Osteoblast (primary cell): ENCODE measurements around the gene NBR1. TPM values are rescaled to one million over a fixed set of nuclear protein-coding genes. Genes with fewer than 3 reads are reported as not detected.
"Not testable (repeated sequence)": the region's sequence is repeated elsewhere in the genome, so short reads cannot be mapped to it uniquely, and the experiment has no call there.

Experiments
- DNase-seq: peaks from one replicate; pipeline ENCODE4 v3.0.0; 2011; ENCODE audit warnings: low spot score, mixed read lengths; ENCODE audit not compliant: insufficient read length; ENCODE audit errors: missing footprints
- H2AFZ ChIP-seq: 2 replicates; pipeline ENCODE4 v1.6.0; 2011; ENCODE audit warnings: mild to moderate bottlenecking, low read length
- H3K27ac ChIP-seq: 2 replicates; pipeline ENCODE4 v1.5.1; 2011; ENCODE audit warnings: mild to moderate bottlenecking, low read depth, low read length, moderate library complexity
- H3K27me3 ChIP-seq: 2 replicates; pipeline ENCODE4 v1.6.0; 2012; ENCODE audit warnings: mild to moderate bottlenecking, control low read depth, inconsistent platforms, low read length, moderate library complexity; ENCODE audit not compliant: insufficient read depth
- H3K36me3 ChIP-seq: 2 replicates; pipeline ENCODE4 v1.5.1; 2011; ENCODE audit warnings: mild to moderate bottlenecking, low read length, control low read depth, moderate library complexity; ENCODE audit not compliant: insufficient read depth
- H3K4me1 ChIP-seq: 2 replicates; pipeline ENCODE4 v1.5.1; 2011; ENCODE audit warnings: mild to moderate bottlenecking, low read length, control low read depth, moderate library complexity; ENCODE audit not compliant: insufficient read depth
- H3K4me2 ChIP-seq: 2 replicates; pipeline ENCODE4 v1.6.0; 2011; ENCODE audit warnings: mild to moderate bottlenecking, low read length; ENCODE audit not compliant: insufficient read depth
- H3K4me3 ChIP-seq: fragments of 200-600 bp; sonication (generic); 3 replicates; pipeline ENCODE4 v1.5.1; 2012; ENCODE audit warnings: mild to moderate bottlenecking, low read length, inconsistent platforms; ENCODE audit not compliant: insufficient read depth
- H3K79me2 ChIP-seq: 2 replicates; pipeline ENCODE4 v1.6.0; 2012; ENCODE audit warnings: mild to moderate bottlenecking, low read length, control low read depth, inconsistent platforms; ENCODE audit not compliant: insufficient read depth
- H3K9me3 ChIP-seq: 2 replicates; pipeline ENCODE4 v1.5.1; 2011; ENCODE audit warnings: low read depth, low read length, control low read depth
- H4K20me1 ChIP-seq: 2 replicates; pipeline ENCODE4 v1.6.0; 2012; ENCODE audit warnings: mild to moderate bottlenecking, low read length, control low read depth; ENCODE audit not compliant: insufficient read depth
- small RNA-seq: library from RNA; depleted of rRNA; stranded (forward); fragments of <200 nt; gene quantifications from one replicate; pipeline ENCODE3, GENCODE V24; 2012
- total RNA-seq: library from RNA; depleted of rRNA; stranded (reverse); fragments of >200 nt; gene quantifications from 2 replicates; pipeline ENCODE4 v1.2.3, GENCODE V29; 2012

NBR1 gene
- total RNA-seq, 1 donor, result 121 TPM

GRCh38 chr17:43233263-43233662, 62.2 kb downstream of the NBR1 start:
- not testable (repeated sequence) for H3K9me3 ChIP-seq, H3K27ac ChIP-seq, H3K36me3 ChIP-seq, H2AFZ ChIP-seq, H3K4me2 ChIP-seq, H3K4me3 ChIP-seq, H3K79me2 ChIP-seq, H3K27me3 ChIP-seq, H4K20me1 ChIP-seq, H3K4me1 ChIP-seq, DNase-seq

DNA sequence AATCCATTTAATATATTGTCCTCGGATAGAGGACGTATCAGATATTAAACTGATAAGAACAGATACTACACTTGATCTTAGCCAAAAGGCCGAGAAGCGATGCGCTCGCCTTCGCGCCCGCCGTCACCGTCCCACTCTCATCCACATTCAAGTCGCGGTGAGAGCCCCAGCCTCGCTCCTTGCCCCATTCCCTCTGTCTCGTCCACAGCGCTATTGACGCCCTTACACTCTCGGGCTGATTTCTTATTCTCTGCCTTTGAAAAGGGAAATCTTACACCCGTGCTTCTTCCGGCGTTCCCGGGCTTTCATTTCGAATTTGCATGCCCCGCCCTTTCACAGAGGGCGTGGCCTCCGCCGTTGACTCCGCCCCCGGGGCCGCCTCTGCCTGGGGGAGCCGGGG, 62.9 kb downstream of the NBR1 start, which contains the start of gene RNU2-1:
Gene RNU2-1, minus strand, starts transcription at position 101 of the 400 bp plus-strand sequence.
- H2AFZ ChIP-seq, H3K27ac ChIP-seq, H4K20me1 ChIP-seq, H3K79me2 ChIP-seq, H3K4me3 ChIP-seq, H3K9me3 ChIP-seq, H3K27me3 ChIP-seq, H3K4me2 ChIP-seq, H3K4me1 ChIP-seq, DNase-seq, H3K36me3 ChIP-seq: not testable (repeated sequence)

DNA sequence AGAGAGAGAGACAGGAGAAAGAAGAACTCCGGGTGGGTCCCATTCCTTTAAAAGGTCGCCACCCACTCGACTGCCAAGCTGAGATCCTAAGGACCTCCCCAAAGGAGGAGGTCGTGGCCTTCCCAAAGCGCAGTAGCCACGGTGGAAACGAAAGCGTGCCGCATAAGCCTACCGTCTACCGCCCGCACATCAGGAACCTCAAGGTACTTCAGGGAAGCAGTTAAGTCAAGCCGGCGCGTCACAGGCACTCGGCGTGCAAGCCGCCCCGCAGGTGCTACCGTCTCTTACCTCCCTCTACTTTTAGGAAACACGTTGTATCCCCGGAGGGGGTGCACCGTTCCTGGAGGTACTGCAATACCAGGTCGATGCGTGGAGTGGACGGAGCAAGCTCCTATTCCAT, 68.6 kb downstream of the NBR1 start:
- not testable (repeated sequence) for H4K20me1 ChIP-seq, DNase-seq, H3K36me3 ChIP-seq, H3K9me3 ChIP-seq, H2AFZ ChIP-seq, H3K4me2 ChIP-seq, H3K27me3 ChIP-seq, H3K27ac ChIP-seq, H3K4me1 ChIP-seq, H3K79me2 ChIP-seq, H3K4me3 ChIP-seq

DNA sequence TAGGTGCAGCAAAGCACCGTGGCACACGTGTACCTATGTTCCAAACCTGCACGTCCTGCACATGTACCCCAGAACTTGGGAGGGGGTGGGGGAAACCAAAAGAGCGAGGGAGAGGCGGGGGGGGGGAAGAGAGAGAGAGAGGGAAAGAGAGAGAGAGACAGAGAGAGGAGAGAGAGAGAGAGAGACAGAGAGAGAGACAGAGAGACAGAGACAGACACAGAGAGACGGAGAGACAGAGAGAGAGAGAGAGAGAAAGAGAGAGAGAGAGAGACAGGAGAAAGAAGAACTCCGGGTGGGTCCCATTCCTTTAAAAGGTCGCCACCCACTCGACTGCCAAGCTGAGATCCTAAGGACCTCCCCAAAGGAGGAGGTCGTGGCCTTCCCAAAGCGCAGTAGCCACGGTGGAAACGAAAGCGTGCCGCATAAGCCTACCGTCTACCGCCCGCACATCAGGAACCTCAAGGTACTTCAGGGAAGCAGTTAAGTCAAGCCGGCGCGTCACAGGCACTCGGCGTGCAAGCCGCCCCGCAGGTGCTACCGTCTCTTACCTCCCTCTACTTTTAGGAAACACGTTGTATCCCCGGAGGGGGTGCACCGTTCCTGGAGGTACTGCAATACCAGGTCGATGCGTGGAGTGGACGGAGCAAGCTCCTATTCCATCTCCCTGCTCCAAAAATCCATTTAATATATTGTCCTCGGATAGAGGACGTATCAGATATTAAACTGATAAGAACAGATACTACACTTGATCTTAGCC, 69.8 kb downstream of the NBR1 start:
- H3K9me3 ChIP-seq, H3K36me3 ChIP-seq, H3K27ac ChIP-seq, H3K79me2 ChIP-seq, H3K4me3 ChIP-seq, H3K4me1 ChIP-seq, H2AFZ ChIP-seq, H4K20me1 ChIP-seq, H3K4me2 ChIP-seq, H3K27me3 ChIP-seq, DNase-seq: not testable (repeated sequence)

GRCh38 chr17:43246456-43246855, 75.4 kb downstream of the NBR1 start:
- H3K4me2 ChIP-seq, H3K9me3 ChIP-seq, H3K4me1 ChIP-seq, DNase-seq, H4K20me1 ChIP-seq, H3K27ac ChIP-seq, H3K79me2 ChIP-seq, H2AFZ ChIP-seq, H3K27me3 ChIP-seq, H3K36me3 ChIP-seq, H3K4me3 ChIP-seq: not testable (repeated sequence)

Small RNA genes lying within 50 kb of the gene (small RNA-seq; reads per million reads assigned to genes)
- gene AC060780.2 (not detected), gene AC060780.3 (not detected), gene AC135721.1 (not detected), gene RF00004 (not detected), gene RNU2-1 (not detected)

Other genes with a start within 250 kb of the NBR1 start
- gene AARSD1, start 206.8 kb upstream of the NBR1 start, total RNA-seq, result 14.1 and 16.2 TPM in 2 replicates
- gene PTGES3L, start 191.1 kb upstream of the NBR1 start, total RNA-seq, result under 0.01 and 0.29 TPM in 2 replicates
- 8.8 and 10.1 TPM in 2 replicates for gene RUNDC1, start 190.6 kb upstream of the NBR1 start, total RNA-seq
- 878 and 1,256 TPM in 2 replicates for gene RPL27, start 172.8 kb upstream of the NBR1 start, total RNA-seq
- gene IFI35, start 164.4 kb upstream of the NBR1 start, total RNA-seq, result 28.6 and 45.2 TPM in 2 replicates
- gene VAT1, start 148.8 kb upstream of the NBR1 start, total RNA-seq, result 441 and 449 TPM in 2 replicates
- 0.29 and 0.36 TPM in 2 replicates for gene RND2, start 146.0 kb upstream of the NBR1 start, total RNA-seq
- gene BRCA1, start 45.9 kb upstream of the NBR1 start, total RNA-seq, result 5.4 and 7.7 TPM in 2 replicates
- gene TMEM106A, start 40.7 kb downstream of the NBR1 start, total RNA-seq, result 5.1 and 5.6 TPM in 2 replicates
- gene CCDC200, start 57.4 kb downstream of the NBR1 start, total RNA-seq, result not detected in 2 replicates
- gene RNU2-1, start 62.8 kb downstream of the NBR1 start, total RNA-seq, result not detected in 2 replicates
- 12.1 and 18.8 TPM in 2 replicates for gene ARL4D, start 227.8 kb downstream of the NBR1 start, total RNA-seq